CD14-positive monocyte (primary cell): Measurements from ENCODE around the gene CWC27. TPM values are rescaled to one million over a fixed set of nuclear protein-coding genes. Genes with fewer than 3 reads are reported as not detected.
A peak's percentile ranks its signal among the peaks of the same experiment; 100 is the strongest.

Experiments
- DNase-seq, 3 donors: peaks; one replicate each; pipeline ENCODE4 v3.0.0-alpha.2; 2011 to 2022
- H2AFZ ChIP-seq: 2 replicates; pipeline ENCODE4 v1.6.0; 2012; ENCODE audit warnings: mild to moderate bottlenecking, low read depth, low read length, inconsistent platforms; ENCODE audit not compliant: insufficient read depth, poor library complexity, severe bottlenecking
- H3K27ac ChIP-seq, 2 donors: 1 replicate in 1 of 2; 2 replicates in 1 of 2; pipeline ENCODE4 v1.5.1; 2012 to 2013; ENCODE audit warnings: low read length in 2 of 2, control low read depth in 1 of 2, inconsistent platforms in 1 of 2, low read depth in 1 of 2, mild to moderate bottlenecking in 1 of 2
- H3K27me3 ChIP-seq, 2 donors: one replicate each; pipeline versions ENCODE4 v1.6.0 to v1.6.1; 2011 to 2013; ENCODE audit warnings: low read length in 2 of 2; ENCODE audit not compliant: control insufficient read depth in 2 of 2, insufficient read depth in 2 of 2
- H3K36me3 ChIP-seq, 2 donors: replicated peaks in 1 of 2; 1 replicate in 1 of 2; 2 replicates in 1 of 2; pipeline versions ENCODE4 v1.5.1 to v1.6.1; 2012 to 2013; ENCODE audit warnings: low read length in 2 of 2, control low read depth in 1 of 2, inconsistent platforms in 1 of 2, mild to moderate bottlenecking in 1 of 2; ENCODE audit not compliant: insufficient read depth in 2 of 2, control insufficient read depth in 1 of 2
- H3K4me1 ChIP-seq, 2 donors: 1 replicate in 1 of 2; 2 replicates in 1 of 2; pipeline versions ENCODE4 v1.5.1 to v1.6.1; 2012 to 2013; ENCODE audit warnings: low read length in 2 of 2, control low read depth in 1 of 2, inconsistent platforms in 1 of 2, mild to moderate bottlenecking in 1 of 2, moderate library complexity in 1 of 2; ENCODE audit not compliant: insufficient read depth in 2 of 2, control insufficient read depth in 1 of 2
- H3K4me2 ChIP-seq: replicated peaks from 2 replicates; pipeline ENCODE3; 2012; ENCODE audit warnings: low read length, moderate library complexity, mild to moderate bottlenecking; ENCODE audit not compliant: poor library complexity, severe bottlenecking; ENCODE audit errors: extremely low read depth
- H3K4me3 ChIP-seq, 3 experiments: fragments of 200-600 bp in 1 of 3; sonication (generic) in 1 of 3; replicated peaks in 1 of 3; 1 replicate in 2 of 3; 2 replicates in 1 of 3; pipeline ENCODE4 v1.5.1; 2011 to 2013; ENCODE audit warnings: low read length in 3 of 3, mild to moderate bottlenecking in 3 of 3, control low read depth in 2 of 3, low read depth in 2 of 3, inconsistent platforms in 1 of 3, moderate library complexity in 1 of 3
- H3K79me2 ChIP-seq: 2 replicates; pipeline ENCODE4 v1.6.0; 2012; ENCODE audit warnings: mild to moderate bottlenecking, control low read depth, inconsistent platforms, low read length, moderate library complexity; ENCODE audit not compliant: insufficient read depth
- H3K9ac ChIP-seq: 2 replicates; pipeline ENCODE4 v1.6.0; 2017; ENCODE audit warnings: low read length, mild to moderate bottlenecking; ENCODE audit not compliant: insufficient read depth, poor library complexity, severe bottlenecking
- H3K9me3 ChIP-seq, 2 donors: replicated peaks in 1 of 2; 1 replicate in 1 of 2; 2 replicates in 1 of 2; pipeline versions ENCODE4 v1.5.1 to v1.6.1; 2012 to 2013; ENCODE audit warnings: low read length in 2 of 2, control low read depth in 1 of 2; ENCODE audit not compliant: control insufficient read depth in 1 of 2, insufficient read depth in 1 of 2
- H4K20me1 ChIP-seq: 2 replicates; pipeline ENCODE4 v1.6.0; 2012; ENCODE audit warnings: mild to moderate bottlenecking, low read length, control low read depth, moderate library complexity; ENCODE audit not compliant: insufficient read depth
- H3K27ac Mint-ChIP-seq, 7 donors: one replicate each; pipeline ENCODE4 v1.8.0; 2020; ENCODE audit warnings: mild to moderate bottlenecking in 7 of 7, mixed read lengths in 7 of 7, moderate library complexity in 6 of 7, inconsistent platforms in 2 of 7
- H3K27me3 Mint-ChIP-seq, 3 donors: one replicate each; pipeline ENCODE4 v1.8.0; 2021 to 2022; ENCODE audit warnings: low read depth in 3 of 3, mild to moderate bottlenecking in 3 of 3, mixed read lengths in 3 of 3, moderate library complexity in 3 of 3, inconsistent platforms in 1 of 3
- H3K36me3 Mint-ChIP-seq, 2 donors: one replicate each; pipeline ENCODE4 v1.8.0; 2020; ENCODE audit warnings: mixed read lengths in 2 of 2, inconsistent platforms in 1 of 2, mild to moderate bottlenecking in 1 of 2
- H3K4me1 Mint-ChIP-seq: one replicate; pipeline ENCODE4 v1.8.0; 2020; ENCODE audit warnings: mild to moderate bottlenecking, mixed read lengths
- H3K4me3 Mint-ChIP-seq, 2 donors: one replicate each; pipeline ENCODE4 v1.8.0; 2020; ENCODE audit warnings: mild to moderate bottlenecking in 2 of 2, mixed read lengths in 2 of 2, moderate library complexity in 1 of 2
- H3K9me3 Mint-ChIP-seq, 7 donors: one replicate each; pipeline ENCODE4 v1.8.0; 2020 to 2022; ENCODE audit warnings: mixed read lengths in 7 of 7, mild to moderate bottlenecking in 6 of 7, moderate library complexity in 6 of 7, inconsistent platforms in 2 of 7
- WGBS: methylation state at CpG from one replicate; pipeline ENCODE4 v1.1.5; 2013; ENCODE audit warnings: missing lambda C conversion rate; ENCODE audit not compliant: insufficient coverage; 5-methylcytosine and 5-hydroxymethylcytosine counted together
- intact Hi-C, 2 donors: fragments of 100-400 bp; cut with micrococcal nuclease; formaldehyde crosslinking; loops; one replicate each; pipeline versions ENCODE4 v1.15.0 to v1.15.1; 2023
- polyA plus RNA-seq, 3 donors: library from polyadenylated mRNA; depleted of rRNA in 1 of 3; unstranded in 2 of 3; stranded (reverse) in 1 of 3; fragments of 300-500 nt in 2 of 3; fragments of >200 nt in 1 of 3; fragmentation: Illumina TruSeq in 2 of 3; gene quantifications; 1 replicate in 2 of 3; 2 replicates in 1 of 3; pipeline ENCODE4 v1.2.3, GENCODE V29; 2012 to 2021
- TF ChIP-seq, protein P1 (sequence below): fragments of 200-600 bp; IDR thresholded peaks from one replicate; pipeline ENCODE4 v1.8.0; 2022; ENCODE audit warnings: antibody characterized with exemption, mild to moderate bottlenecking

The CWC27 gene
- polyA plus RNA-seq, 3 donors = 6.6 to 18.9 (median 14.5) TPM

DNA sequence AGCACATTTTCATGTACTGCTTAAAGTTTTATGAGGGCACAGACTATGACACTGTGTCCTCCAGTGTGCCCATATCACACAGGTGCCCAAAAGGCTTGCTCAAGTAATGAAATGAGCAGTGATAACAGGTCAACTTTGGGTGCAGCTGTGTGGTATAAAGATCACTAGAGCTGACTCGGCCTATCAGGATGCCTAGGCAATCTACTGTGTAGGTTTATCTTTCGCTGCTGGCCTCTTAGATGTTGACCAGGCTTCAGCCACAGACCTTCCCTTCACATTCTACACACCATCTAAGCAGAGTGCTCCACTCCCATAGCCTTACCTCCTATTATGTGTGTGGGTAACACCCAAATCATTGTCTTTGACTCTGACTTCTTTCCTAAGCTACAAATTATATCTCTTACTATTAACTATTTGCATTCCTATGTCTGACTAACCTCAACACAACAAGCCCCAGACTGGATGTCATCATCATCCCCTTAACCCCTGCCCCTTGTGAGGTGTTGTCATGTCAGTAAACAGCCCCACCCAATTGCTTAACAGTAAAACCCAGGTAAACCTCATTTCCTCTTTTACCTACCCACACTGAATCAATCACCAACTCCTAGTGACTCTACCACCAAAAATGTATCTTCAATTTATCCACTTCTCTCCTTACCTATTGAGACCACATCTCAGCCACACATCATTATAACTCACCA lies 2.8 kb upstream of the CWC27 start:
- H3K36me3 ChIP-seq = peaks cover 9 to 34% of the 10 kb centered on the region in 2 donors
- H3K36me3 Mint-ChIP-seq = peaks cover 15 to 23% of the 10 kb centered on the region in 2 donors
- peaks cover 26 to 40% of the 10 kb centered on the region in 2 donors for H3K4me1 ChIP-seq
- H4K20me1 ChIP-seq = peaks cover 23% of the 10 kb centered on the region
- H3K4me3 ChIP-seq = peak overlapping the region in 1 of 3 experiments; percentile 98
- no peak for DNase-seq
- peak overlapping the region in 1 of 7 donors; percentile 11 for H3K27ac Mint-ChIP-seq
- H3K9me3 Mint-ChIP-seq = no peaks in the 10 kb centered on the region
- H3K27me3 ChIP-seq = no peaks in the 10 kb centered on the region
- intact Hi-C loops = no loop called here
- WGBS = no CpG with 5 or more reads among the region's 2 CpGs
- H3K9ac ChIP-seq = no peak overlapping the region
- peak overlapping the region in 1 of 2 donors; percentile 39 for H3K27ac ChIP-seq
- H2AFZ ChIP-seq = no peak overlapping the region
- no peaks in the 10 kb centered on the region for H3K27me3 Mint-ChIP-seq
- no peak overlapping the region for H3K4me2 ChIP-seq
- no peak overlapping the region for H3K4me3 Mint-ChIP-seq
- peaks cover 34% of the 10 kb centered on the region for H3K4me1 Mint-ChIP-seq
- H3K9me3 ChIP-seq = no peaks in the 10 kb centered on the region
- H3K79me2 ChIP-seq = peaks cover 83% of the 10 kb centered on the region
- TF ChIP-seq, protein P1, sequence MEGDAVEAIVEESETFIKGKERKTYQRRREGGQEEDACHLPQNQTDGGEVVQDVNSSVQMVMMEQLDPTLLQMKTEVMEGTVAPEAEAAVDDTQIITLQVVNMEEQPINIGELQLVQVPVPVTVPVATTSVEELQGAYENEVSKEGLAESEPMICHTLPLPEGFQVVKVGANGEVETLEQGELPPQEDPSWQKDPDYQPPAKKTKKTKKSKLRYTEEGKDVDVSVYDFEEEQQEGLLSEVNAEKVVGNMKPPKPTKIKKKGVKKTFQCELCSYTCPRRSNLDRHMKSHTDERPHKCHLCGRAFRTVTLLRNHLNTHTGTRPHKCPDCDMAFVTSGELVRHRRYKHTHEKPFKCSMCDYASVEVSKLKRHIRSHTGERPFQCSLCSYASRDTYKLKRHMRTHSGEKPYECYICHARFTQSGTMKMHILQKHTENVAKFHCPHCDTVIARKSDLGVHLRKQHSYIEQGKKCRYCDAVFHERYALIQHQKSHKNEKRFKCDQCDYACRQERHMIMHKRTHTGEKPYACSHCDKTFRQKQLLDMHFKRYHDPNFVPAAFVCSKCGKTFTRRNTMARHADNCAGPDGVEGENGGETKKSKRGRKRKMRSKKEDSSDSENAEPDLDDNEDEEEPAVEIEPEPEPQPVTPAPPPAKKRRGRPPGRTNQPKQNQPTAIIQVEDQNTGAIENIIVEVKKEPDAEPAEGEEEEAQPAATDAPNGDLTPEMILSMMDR = no peak

DNA sequence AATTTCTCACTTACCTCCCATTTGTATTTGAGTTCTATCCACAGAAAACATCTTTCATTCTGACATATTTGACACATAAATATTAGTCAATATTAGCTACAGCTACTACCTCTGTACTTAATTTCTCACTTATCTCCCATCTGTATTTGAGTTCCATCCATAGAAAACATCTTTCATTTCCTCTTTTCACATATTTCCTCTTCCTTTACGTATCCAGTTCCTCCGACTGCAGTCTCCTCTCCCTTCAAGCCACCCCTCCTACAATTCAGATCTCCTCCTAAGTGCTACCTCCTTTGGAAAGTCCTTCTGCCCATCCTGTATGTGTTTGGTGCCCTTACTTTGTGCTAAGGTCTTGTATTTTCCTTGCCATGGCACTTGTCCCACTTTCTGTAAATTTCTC lies 1.8 kb upstream of the CWC27 start:
- peak overlapping the region; percentile 99 to 100 for H3K4me3 Mint-ChIP-seq
- H3K27me3 ChIP-seq = no peaks in the 10 kb centered on the region
- WGBS = 0% methylated on average over 2 of the region's 2 CpGs
- peak overlapping the region; percentile 94 for H3K4me2 ChIP-seq
- peak overlapping the region in 2 of 3 experiments; percentile 30 to 98 for H3K4me3 ChIP-seq
- peak overlapping the region in 1 of 2 donors; percentile 52 for H3K27ac ChIP-seq
- peak; percentile 7 to 46 (median 43) for DNase-seq
- intact Hi-C loops = no loop called here
- H3K36me3 ChIP-seq = peaks cover 2 to 24% of the 10 kb centered on the region in 2 donors
- H3K4me1 Mint-ChIP-seq = peaks cover 34% of the 10 kb centered on the region
- no peak overlapping the region for H3K9ac ChIP-seq
- peaks cover 13% of the 10 kb centered on the region for H4K20me1 ChIP-seq
- H3K9me3 Mint-ChIP-seq = no peaks in the 10 kb centered on the region
- TF ChIP-seq, protein P1 = no peak
- H3K4me1 ChIP-seq = peaks cover 26 to 40% of the 10 kb centered on the region in 2 donors
- peak overlapping the region; percentile 57 to 90 (median 76) for H3K27ac Mint-ChIP-seq
- H3K36me3 Mint-ChIP-seq = peaks cover 11 to 21% of the 10 kb centered on the region in 2 donors
- H3K9me3 ChIP-seq = no peaks in the 10 kb centered on the region
- H3K79me2 ChIP-seq = peaks cover 83% of the 10 kb centered on the region
- no peaks in the 10 kb centered on the region for H3K27me3 Mint-ChIP-seq
- peak overlapping the region; percentile 99 for H2AFZ ChIP-seq
